Coronary artery (tissue), 2 donors: ENCODE data around the gene IGF2R.
"Not testable (repeated sequence)": the region's sequence is repeated elsewhere in the genome, so short reads cannot be mapped to it uniquely, and the experiment has no call there.

Experiments
- DNase-seq: peaks from one replicate; pipeline ENCODE4 v3.0.0-alpha.2; 2017; ENCODE audit warnings: low spot score
- H3K27ac ChIP-seq, 2 donors: fragments of 200-600 bp; sonication (generic); one replicate each; pipeline ENCODE4 v1.5.1; 2016 to 2019
- H3K4me3 ChIP-seq: fragments of 200-600 bp; sonication (generic); 2 replicates; pipeline ENCODE4 v1.5.1; 2016; ENCODE audit warnings: mild to moderate bottlenecking, moderate library complexity
- CTCF ChIP-seq: fragments of 200-600 bp; sonication (generic); IDR thresholded peaks from one replicate; pipeline ENCODE4 v1.5.1; 2019; ENCODE audit warnings: antibody characterized with exemption

Gene IGF2R

GRCh38 chr6:159968295-159969203, at the start of gene IGF2R:
TSS of gene IGF2R (plus strand) at chr6:159969082. CDS start at chr6:159969247, 165 bp downstream.
- peak; percentile 95 for DNase-seq
- no peak for TF ChIP-seq CTCF
- Histone ChIP-seq H3K4me3 (peak within 1 kb of the TSS; percentile 93), H3K27ac (peak within 1 kb of the TSS; percentile 89 to 92)

- H3K27ac ChIP-seq: no peak overlapping the region
- DNase-seq: no peak
- no peak for TF ChIP-seq CTCF
Observed at GRCh38 chr6:159919800-159920199, 49.1 kb upstream of the IGF2R start.

GRCh38 chr6:159924150-159924549, 44.7 kb upstream of the IGF2R start:
- DNase-seq, H3K4me3 ChIP-seq, H3K27ac ChIP-seq: not testable (repeated sequence)

More at GRCh38 chr6:159919800-159920199, 49.1 kb upstream of the IGF2R start:
- H3K4me3 ChIP-seq: no peak overlapping the region

GRCh38 chr6:159926542-159927203, 42.2 kb upstream of the IGF2R start:
- Histone ChIP-seq H3K27ac (no peak overlapping the region), H3K4me3 (no peak overlapping the region)
- no peak for DNase-seq
- no peak for TF ChIP-seq CTCF

GRCh38 chr6:159929819-159930218, 39.1 kb upstream of the IGF2R start:
- peak overlapping the region; percentile 3 to 13 for H3K27ac ChIP-seq
- H3K4me3 ChIP-seq: no peak overlapping the region
- no peak for DNase-seq
- TF ChIP-seq CTCF: no peak

- DNase-seq: no peak
- no peak for TF ChIP-seq CTCF
- Histone ChIP-seq H3K27ac (no peak overlapping the region), H3K4me3 (no peak overlapping the region)
Observed at GRCh38 chr6:159931112-159931511, 37.8 kb upstream of the IGF2R start.

- H3K27ac ChIP-seq: peak overlapping the region in 1 of 2 donors; percentile 8
- TF ChIP-seq CTCF: no peak
- no peak for DNase-seq
- H3K4me3 ChIP-seq: no peak overlapping the region
Observed at GRCh38 chr6:159931846-159932245, 37.0 kb upstream of the IGF2R start.
